ENCODE measurements around the gene SRCIN1. TPM values are rescaled to one million over a fixed set of nuclear protein-coding genes. Genes with fewer than 3 reads are reported as not detected.

The SRCIN1 gene
- total and polyA plus RNA-seq, 2 experiments from 2014 or later = 2.3 to 10.8 TPM

- H3K27ac ChIP-seq = no peak overlapping the region
- H3K4me1 ChIP-seq (ENCODE audit: low read depth) = peaks cover 19% of the 10 kb centered on the region
- no peak for DNase-seq (ENCODE audit: low read depth in 1 of 2, low spot score in 1 of 2)
- H3K36me3 ChIP-seq = no peaks in the 10 kb centered on the region
- TF ChIP-seq CTCF (IDR thresholded peaks at IDR 0.05; ENCODE audit: low read depth, low read length) = no peak
- no peaks in the 10 kb centered on the region for H3K9me3 ChIP-seq (ENCODE audit: low read depth)
- H3K4me3 ChIP-seq = no peak overlapping the region
- H3K27me3 ChIP-seq = peaks cover 4% of the 10 kb centered on the region
Measured at GRCh38 chr17:38512473-38513058, 93.2 kb downstream of the SRCIN1 start.

GRCh38 chr17:38511150-38512108 lies 94.3 kb downstream of the SRCIN1 start:
- Histone ChIP-seq H3K27ac (no peak overlapping the region), H3K36me3 (no peaks in the 10 kb centered on the region), H3K4me3 (peak overlapping the region; percentile 27), H3K9me3 (ENCODE audit: low read depth) (no peaks in the 10 kb centered on the region), H3K4me1 (ENCODE audit: low read depth) (peaks cover 19% of the 10 kb centered on the region), H3K27me3 (peaks cover 4% of the 10 kb centered on the region)
- peak in 1 of 2 donors; percentile 51 for DNase-seq (ENCODE audit: low read depth in 1 of 2, low spot score in 1 of 2)
- TF ChIP-seq CTCF (IDR thresholded peaks at IDR 0.05; ENCODE audit: low read depth, low read length) = no peak

GRCh38 chr17:38510421-38511149 lies 95.2 kb downstream of the SRCIN1 start:
- no peak overlapping the region for H3K27ac ChIP-seq
- peaks cover 4% of the 10 kb centered on the region for H3K27me3 ChIP-seq

GRCh38 chr17:38509772-38510420 lies 95.9 kb downstream of the SRCIN1 start:
- H3K4me1 ChIP-seq (ENCODE audit: low read depth) = peaks cover 19% of the 10 kb centered on the region
- DNase-seq (ENCODE audit: low read depth in 1 of 2, low spot score in 1 of 2) = peak in 1 of 2 donors; percentile 38

More at GRCh38 chr17:38510421-38511149, 95.2 kb downstream of the SRCIN1 start:
- TF ChIP-seq CTCF (IDR thresholded peaks at IDR 0.05; ENCODE audit: low read depth, low read length) = no peak
- H3K9me3 ChIP-seq (ENCODE audit: low read depth) = no peaks in the 10 kb centered on the region
- H3K36me3 ChIP-seq = no peaks in the 10 kb centered on the region
- peak overlapping the region; percentile 27 for H3K4me3 ChIP-seq
- H3K4me1 ChIP-seq (ENCODE audit: low read depth) = peaks cover 19% of the 10 kb centered on the region
- DNase-seq (ENCODE audit: low read depth in 1 of 2, low spot score in 1 of 2) = peak; percentile 50 to 81

More at GRCh38 chr17:38509772-38510420, 95.9 kb downstream of the SRCIN1 start:
- Histone ChIP-seq H3K4me3 (peak overlapping the region; percentile 11), H3K9me3 (ENCODE audit: low read depth) (no peaks in the 10 kb centered on the region), H3K36me3 (no peaks in the 10 kb centered on the region), H3K27ac (no peak overlapping the region), H3K27me3 (peaks cover 4% of the 10 kb centered on the region)
- no peak for TF ChIP-seq CTCF (IDR thresholded peaks at IDR 0.05; ENCODE audit: low read depth, low read length)
